HG03378 (cell line): ENCODE data around the gene LRIG1.

Source experiments
- ATAC-seq: cut with Tn5 transposase; IDR thresholded peaks from one replicate; pipeline ENCODE4 v1.9.1; 2021; ENCODE audit warnings: mild to moderate bottlenecking, moderate library complexity; ENCODE audit not compliant: unreplicated experiment

The LRIG1 gene

GRCh38 chr3:66450390-66451022 lies 50.3 kb downstream of the LRIG1 start:
- ATAC-seq = no peak

GRCh38 chr3:66449411-66449974 lies 51.3 kb downstream of the LRIG1 start:
- ATAC-seq = peak; percentile 69

- ATAC-seq = no peak
Measured at GRCh38 chr3:66444146-66444644, 56.6 kb downstream of the LRIG1 start.

GRCh38 chr3:66443118-66443803 lies 57.6 kb downstream of the LRIG1 start:
- ATAC-seq = no peak

GRCh38 chr3:66442254-66443117 lies 58.3 kb downstream of the LRIG1 start:
- ATAC-seq = no peak

GRCh38 chr3:66441692-66442091 lies 59.1 kb downstream of the LRIG1 start:
- no peak for ATAC-seq

GRCh38 chr3:66441129-66441528 lies 59.7 kb downstream of the LRIG1 start:
- no peak for ATAC-seq

- ATAC-seq = no peak
Measured at GRCh38 chr3:66439666-66440344, 61.0 kb downstream of the LRIG1 start.

GRCh38 chr3:66438046-66438445 lies 62.8 kb downstream of the LRIG1 start:
- ATAC-seq = no peak

GRCh38 chr3:66437341-66437929 lies 63.4 kb downstream of the LRIG1 start:
- ATAC-seq = no peak

- no peak for ATAC-seq
Measured at GRCh38 chr3:66435989-66436388, 64.8 kb downstream of the LRIG1 start.

GRCh38 chr3:66434726-66435125 lies 66.1 kb downstream of the LRIG1 start:
- ATAC-seq = no peak

- no peak for ATAC-seq
Measured at GRCh38 chr3:66433522-66433782, 67.4 kb downstream of the LRIG1 start.

- ATAC-seq = no peak
Measured at GRCh38 chr3:66432767-66433521, 67.9 kb downstream of the LRIG1 start.

GRCh38 chr3:66432041-66432766 lies 68.6 kb downstream of the LRIG1 start:
- no peak for ATAC-seq

- ATAC-seq = no peak
Measured at GRCh38 chr3:66431494-66431893, 69.3 kb downstream of the LRIG1 start.

- ATAC-seq = no peak
Measured at GRCh38 chr3:66430876-66431275, 69.9 kb downstream of the LRIG1 start.

GRCh38 chr3:66428733-66429132 lies 72.1 kb downstream of the LRIG1 start:
- ATAC-seq = no peak

- no peak for ATAC-seq
Measured at GRCh38 chr3:66427951-66428474, 72.8 kb downstream of the LRIG1 start.
